Peyer's patch (tissue), 4 donors: Measurements from ENCODE around the gene TLX2. TPM values are rescaled to one million over a fixed set of nuclear protein-coding genes. Genes with fewer than 3 reads are reported as not detected.

Source experiments
- DNase-seq, 3 donors: peaks; one replicate each; pipeline ENCODE4 v3.0.0-alpha.2; 2017 to 2019
- H3K27ac ChIP-seq, 4 donors: fragments of 200-600 bp; sonication (generic); one replicate each; pipeline ENCODE4 v1.5.1; 2016 to 2019
- H3K27me3 ChIP-seq, 2 donors: fragments of 200-600 bp; sonication (generic); one replicate each; pipeline ENCODE4 v1.5.1; 2019
- H3K36me3 ChIP-seq, 3 donors: fragments of 200-600 bp; sonication (generic); one replicate each; pipeline ENCODE4 v1.5.1; 2016 to 2019
- H3K4me1 ChIP-seq, 4 donors: fragments of 200-600 bp; sonication (generic); one replicate each; pipeline ENCODE4 v1.5.1; 2016 to 2019
- H3K4me3 ChIP-seq, 4 donors: fragments of 200-600 bp; sonication (generic); 1 replicate in 3 of 4; 2 replicates in 1 of 4; pipeline ENCODE4 v1.5.1; 2016 to 2019; ENCODE audit warnings: mild to moderate bottlenecking in 1 of 4
- H3K9me3 ChIP-seq, 4 donors: fragments of 200-600 bp; sonication (generic); one replicate each; pipeline ENCODE4 v1.5.1; 2016 to 2019; ENCODE audit warnings: mild to moderate bottlenecking in 1 of 4
- POLR2A ChIP-seq, 2 donors: fragments of 450-650 bp; IDR thresholded peaks; one replicate each; pipeline ENCODE4 v1.5.1; 2017; ENCODE audit warnings: antibody characterized with exemption in 2 of 2, mild to moderate bottlenecking in 2 of 2, moderate library complexity in 2 of 2
- total RNA-seq, 4 donors: library from RNA; depleted of rRNA; stranded (reverse); fragments of >200 nt; gene quantifications; one replicate each; pipeline ENCODE4 v1.1.0, GENCODE V29; 2016
- TF ChIP-seq, protein P1 (sequence below), 6 experiments: fragments of 450-650 bp in 4 of 6; fragments of 200-600 bp in 2 of 6; sonication (generic) in 1 of 6; IDR thresholded peaks; one replicate each; pipeline ENCODE4 v1.5.1; 2017 to 2019; ENCODE audit warnings: antibody characterized with exemption in 6 of 6, mild to moderate bottlenecking in 3 of 6, moderate library complexity in 1 of 6

The TLX2 gene
- total RNA-seq, 4 donors from 2014 or later, result 0.53 to 1.7 (median 1.7) TPM; not detected in 1

DNA sequence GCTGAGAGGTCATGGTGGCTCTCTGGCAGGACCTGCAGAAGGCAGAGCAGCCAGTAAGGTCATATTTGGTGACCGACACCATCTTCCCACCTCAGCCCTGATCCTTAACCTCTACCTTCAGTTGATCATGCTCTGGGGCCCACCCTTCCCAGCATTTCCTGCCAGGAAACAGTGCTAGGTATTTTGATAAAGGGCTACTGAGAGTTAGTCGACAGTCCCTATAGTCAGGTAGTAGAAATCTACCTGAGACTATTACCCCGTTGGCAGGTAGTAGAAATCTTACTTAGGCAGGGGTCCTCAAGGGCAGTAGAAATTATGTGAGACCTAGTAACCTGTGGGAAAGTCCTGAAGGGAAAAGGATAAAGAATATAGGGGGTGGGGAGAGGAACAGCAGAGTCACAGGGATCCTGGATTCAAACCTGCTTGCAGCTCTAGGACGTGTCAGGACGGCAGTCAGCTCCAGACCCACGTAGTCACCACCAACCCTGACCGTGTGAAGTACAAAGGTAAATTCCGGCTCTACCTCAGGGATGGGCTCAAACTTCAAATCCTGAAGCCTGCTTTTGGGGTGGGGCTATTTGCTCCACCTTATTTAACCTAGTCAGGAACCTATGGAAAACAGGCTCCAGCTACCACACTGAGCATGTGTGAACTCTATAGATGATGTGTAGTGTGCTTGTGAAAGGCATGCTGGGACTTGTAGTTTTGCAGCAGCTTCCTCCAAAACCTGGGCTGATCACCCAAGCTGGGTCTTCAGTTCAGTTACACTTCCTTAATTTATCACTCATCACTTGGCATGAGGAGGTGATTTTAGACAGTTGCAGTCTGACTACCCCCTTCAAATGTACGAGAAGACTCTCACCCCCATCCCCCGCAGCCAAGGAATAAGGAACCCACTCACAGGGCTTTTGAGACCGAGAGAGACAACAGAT lies 11.7 kb downstream of the TLX2 start, which contains the start of gene DQX1:
Gene DQX1, minus strand, starts transcription at position 515 of the 932 bp plus-strand sequence. Its CDS starts 502 bp downstream, at position 13.
- peak in 2 of 3 donors; percentile 35 to 82 for DNase-seq
- Histone ChIP-seq H3K4me3 (peak within 1 kb of the TSS in 3 of 4 donors; percentile 17 to 55 (median 43)), H3K27ac (peak within 1 kb of the TSS in 3 of 4 donors; percentile 55 to 69 (median 64))

DNA sequence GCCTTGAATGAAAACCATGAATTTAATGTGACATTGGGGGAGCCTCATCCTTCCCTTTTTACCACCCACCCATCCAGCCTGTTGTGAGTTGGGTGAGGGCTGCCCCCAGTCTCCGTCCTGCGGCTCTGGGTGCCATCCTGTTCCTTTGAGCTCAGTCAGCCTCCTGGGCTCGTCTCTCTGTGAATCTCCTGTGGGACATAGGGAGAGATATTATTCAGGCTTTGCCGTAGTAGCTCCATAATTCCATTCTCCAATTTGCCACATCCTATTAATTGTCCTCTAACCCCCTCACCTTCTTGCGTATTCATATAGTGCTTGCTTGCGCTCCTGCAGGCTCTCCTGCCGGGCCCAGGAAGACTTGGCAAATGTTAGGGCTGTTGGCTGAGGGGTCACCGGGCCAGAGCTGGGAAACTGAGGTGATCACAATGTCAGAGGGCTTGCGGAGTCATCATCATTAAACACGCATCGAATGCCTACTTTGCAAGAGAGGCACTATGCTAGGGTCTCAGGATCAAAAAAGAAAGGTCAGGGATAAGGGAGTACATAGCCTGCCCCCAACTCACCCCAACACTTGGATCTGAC lies 12.5 kb downstream of the TLX2 start:
- peaks cover 0 to 22% (median 11%) of the 10 kb centered on the region in 4 donors for H3K4me1 ChIP-seq
- TF ChIP-seq, protein P1, sequence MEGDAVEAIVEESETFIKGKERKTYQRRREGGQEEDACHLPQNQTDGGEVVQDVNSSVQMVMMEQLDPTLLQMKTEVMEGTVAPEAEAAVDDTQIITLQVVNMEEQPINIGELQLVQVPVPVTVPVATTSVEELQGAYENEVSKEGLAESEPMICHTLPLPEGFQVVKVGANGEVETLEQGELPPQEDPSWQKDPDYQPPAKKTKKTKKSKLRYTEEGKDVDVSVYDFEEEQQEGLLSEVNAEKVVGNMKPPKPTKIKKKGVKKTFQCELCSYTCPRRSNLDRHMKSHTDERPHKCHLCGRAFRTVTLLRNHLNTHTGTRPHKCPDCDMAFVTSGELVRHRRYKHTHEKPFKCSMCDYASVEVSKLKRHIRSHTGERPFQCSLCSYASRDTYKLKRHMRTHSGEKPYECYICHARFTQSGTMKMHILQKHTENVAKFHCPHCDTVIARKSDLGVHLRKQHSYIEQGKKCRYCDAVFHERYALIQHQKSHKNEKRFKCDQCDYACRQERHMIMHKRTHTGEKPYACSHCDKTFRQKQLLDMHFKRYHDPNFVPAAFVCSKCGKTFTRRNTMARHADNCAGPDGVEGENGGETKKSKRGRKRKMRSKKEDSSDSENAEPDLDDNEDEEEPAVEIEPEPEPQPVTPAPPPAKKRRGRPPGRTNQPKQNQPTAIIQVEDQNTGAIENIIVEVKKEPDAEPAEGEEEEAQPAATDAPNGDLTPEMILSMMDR (IDR thresholded peaks at IDR 0.05), result no peak
- no peak for TF ChIP-seq POLR2A (IDR thresholded peaks at IDR 0.05)
- DNase-seq, result no peak
- no peak overlapping the region for H3K4me3 ChIP-seq
- no peaks in the 10 kb centered on the region for H3K27me3 ChIP-seq
- no peaks in the 10 kb centered on the region for H3K9me3 ChIP-seq
- peaks cover 0 to 19% (median 0%) of the 10 kb centered on the region in 3 donors for H3K36me3 ChIP-seq
- no peak overlapping the region for H3K27ac ChIP-seq

More for the DNA sequence above, 11.7 kb downstream of the TLX2 start, which contains the start of gene DQX1:
- H3K4me1 ChIP-seq, result peaks cover 0 to 16% (median 9%) of the 10 kb centered on the region in 4 donors
- peaks cover 0 to 19% (median 0%) of the 10 kb centered on the region in 3 donors for H3K36me3 ChIP-seq
- TF ChIP-seq POLR2A (IDR thresholded peaks at IDR 0.05), result peak; percentile 68 to 88
- TF ChIP-seq, protein P1 (IDR thresholded peaks at IDR 0.05), result no peak
- no peaks in the 10 kb centered on the region for H3K27me3 ChIP-seq
- no peaks in the 10 kb centered on the region for H3K9me3 ChIP-seq

DNA sequence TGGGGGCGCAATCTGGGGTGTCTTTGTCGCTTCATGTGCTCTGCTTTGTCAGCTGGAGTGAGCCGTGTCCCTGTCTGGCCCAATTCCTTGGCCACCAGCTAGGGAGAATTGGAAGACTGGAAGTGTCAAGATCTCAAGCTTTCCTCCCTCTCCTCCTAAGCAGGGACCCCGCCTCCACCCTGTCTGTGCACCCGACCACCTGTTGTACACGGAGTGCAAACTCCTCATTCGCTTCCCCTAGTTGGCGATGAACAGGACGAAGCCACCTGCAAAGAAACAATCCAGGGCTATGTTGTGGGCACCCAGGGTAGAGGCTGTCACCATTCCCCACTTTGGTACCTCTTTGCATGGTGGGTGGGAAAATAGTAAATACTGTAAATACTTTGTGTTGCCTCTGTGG lies 13.5 kb downstream of the TLX2 start:
- TF ChIP-seq, protein P1 (IDR thresholded peaks at IDR 0.05), result no peak
- TF ChIP-seq POLR2A (IDR thresholded peaks at IDR 0.05), result no peak
- Histone ChIP-seq H3K4me1 (peaks cover 0 to 22% (median 11%) of the 10 kb centered on the region in 4 donors), H3K36me3 (peaks cover 0 to 20% (median 0%) of the 10 kb centered on the region in 3 donors), H3K27ac (no peak overlapping the region), H3K4me3 (no peak overlapping the region), H3K9me3 (no peaks in the 10 kb centered on the region), H3K27me3 (no peaks in the 10 kb centered on the region)
- no peak for DNase-seq

DNA sequence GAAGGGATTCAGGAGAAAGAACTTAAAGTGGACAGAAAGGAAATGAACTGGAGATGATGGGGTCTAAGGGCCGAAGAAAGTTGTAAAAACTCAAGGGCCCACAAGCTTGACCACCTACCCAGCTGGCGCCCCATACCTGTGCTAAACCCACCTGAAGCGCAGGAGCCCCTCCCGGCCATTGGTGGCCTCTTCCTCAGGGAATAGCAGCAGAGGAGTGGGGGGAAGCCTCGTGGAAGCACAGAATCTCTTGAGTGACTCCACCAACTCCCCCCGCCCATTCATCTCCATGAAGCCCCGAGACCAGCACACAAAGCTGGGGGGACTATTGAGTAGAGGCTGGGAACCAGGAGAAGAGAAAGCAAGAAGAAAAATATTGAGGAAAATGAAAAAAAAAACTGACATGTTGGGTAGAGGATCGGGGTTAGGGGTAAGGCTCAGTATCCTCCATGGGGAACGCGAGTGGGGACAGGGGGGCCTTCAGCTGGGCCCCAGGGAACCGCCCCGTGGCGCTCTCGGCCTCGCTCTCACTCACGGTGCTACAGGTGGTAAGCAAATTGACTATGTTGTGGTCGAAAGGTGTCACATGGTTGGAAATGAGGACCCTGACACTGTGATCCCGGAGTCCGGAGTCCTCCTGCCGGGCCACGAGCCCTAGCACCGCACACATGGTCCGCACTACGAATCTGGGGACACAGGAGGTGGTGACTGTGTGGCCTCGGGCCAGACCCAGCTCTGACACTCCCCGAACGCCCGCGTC lies 14.5 kb downstream of the TLX2 start:
- Histone ChIP-seq H3K4me1 (peaks cover 0 to 22% (median 11%) of the 10 kb centered on the region in 4 donors), H3K36me3 (peaks cover 0 to 30% (median 0%) of the 10 kb centered on the region in 3 donors), H3K27ac (peak overlapping the region; percentile 77 to 94 (median 92)), H3K9me3 (no peaks in the 10 kb centered on the region), H3K4me3 (peak overlapping the region; percentile 58 to 92 (median 76)), H3K27me3 (no peaks in the 10 kb centered on the region)
- DNase-seq, result peak in 1 of 3 donors; percentile 40
- TF ChIP-seq, protein P1 (IDR thresholded peaks at IDR 0.05), result no peak
- TF ChIP-seq POLR2A (IDR thresholded peaks at IDR 0.05), result no peak
